ENCODE data around the gene CHRM2.

CHRM2 gene

DNA sequence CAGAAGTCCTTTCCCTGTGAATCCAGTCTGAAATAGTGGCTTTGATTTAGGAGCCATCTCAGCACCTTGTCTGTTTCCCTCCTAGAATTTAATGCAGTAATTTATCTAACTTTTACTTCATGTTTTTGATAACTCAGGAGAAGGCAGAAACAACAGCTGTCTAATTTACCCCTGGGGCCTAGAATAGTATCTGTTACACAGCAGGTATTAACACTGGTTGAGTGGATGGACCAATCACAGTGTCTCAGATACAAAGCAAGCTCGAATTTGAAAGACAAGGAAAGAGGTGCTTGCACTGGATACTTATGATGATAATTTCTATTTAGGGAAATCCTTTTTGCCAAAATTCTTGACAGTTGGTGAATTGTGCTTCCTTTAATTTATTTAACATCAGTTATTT, 23.4 kb downstream of the CHRM2 start:
- TF ChIP-seq, protein P1, sequence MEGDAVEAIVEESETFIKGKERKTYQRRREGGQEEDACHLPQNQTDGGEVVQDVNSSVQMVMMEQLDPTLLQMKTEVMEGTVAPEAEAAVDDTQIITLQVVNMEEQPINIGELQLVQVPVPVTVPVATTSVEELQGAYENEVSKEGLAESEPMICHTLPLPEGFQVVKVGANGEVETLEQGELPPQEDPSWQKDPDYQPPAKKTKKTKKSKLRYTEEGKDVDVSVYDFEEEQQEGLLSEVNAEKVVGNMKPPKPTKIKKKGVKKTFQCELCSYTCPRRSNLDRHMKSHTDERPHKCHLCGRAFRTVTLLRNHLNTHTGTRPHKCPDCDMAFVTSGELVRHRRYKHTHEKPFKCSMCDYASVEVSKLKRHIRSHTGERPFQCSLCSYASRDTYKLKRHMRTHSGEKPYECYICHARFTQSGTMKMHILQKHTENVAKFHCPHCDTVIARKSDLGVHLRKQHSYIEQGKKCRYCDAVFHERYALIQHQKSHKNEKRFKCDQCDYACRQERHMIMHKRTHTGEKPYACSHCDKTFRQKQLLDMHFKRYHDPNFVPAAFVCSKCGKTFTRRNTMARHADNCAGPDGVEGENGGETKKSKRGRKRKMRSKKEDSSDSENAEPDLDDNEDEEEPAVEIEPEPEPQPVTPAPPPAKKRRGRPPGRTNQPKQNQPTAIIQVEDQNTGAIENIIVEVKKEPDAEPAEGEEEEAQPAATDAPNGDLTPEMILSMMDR (IDR thresholded peaks at IDR 0.05; ENCODE audit: low read length, missing control alignments), result no peak
- H3K4me3 ChIP-seq (replicated peaks; ENCODE audit: low read depth, low read length), result no peak overlapping the region
- no peak for DNase-seq (ENCODE audit: low read depth)

DNA sequence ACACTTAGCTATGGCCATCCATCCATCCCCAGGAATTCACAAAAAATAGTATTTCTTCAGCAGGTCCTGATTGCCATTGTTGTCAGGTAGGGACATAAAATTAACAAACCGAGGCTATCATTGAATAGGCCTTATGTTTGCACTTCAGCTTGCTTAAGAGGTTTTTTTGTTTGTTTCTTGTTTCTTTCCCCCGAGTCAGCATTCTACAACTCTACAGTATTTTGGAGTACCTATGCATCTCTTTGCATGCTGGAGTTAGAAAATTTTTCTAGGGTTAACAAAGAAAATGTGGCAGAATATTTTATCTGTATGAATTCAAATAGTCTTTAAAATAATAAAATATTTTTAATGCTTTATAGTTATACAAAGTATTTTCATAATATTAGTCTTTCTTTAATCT, 26.3 kb downstream of the CHRM2 start:
- H3K4me3 ChIP-seq (replicated peaks; ENCODE audit: low read depth, low read length), result no peak overlapping the region
- TF ChIP-seq, protein P1 (IDR thresholded peaks at IDR 0.05; ENCODE audit: low read length, missing control alignments), result no peak
- no peak for DNase-seq (ENCODE audit: low read depth)

DNA sequence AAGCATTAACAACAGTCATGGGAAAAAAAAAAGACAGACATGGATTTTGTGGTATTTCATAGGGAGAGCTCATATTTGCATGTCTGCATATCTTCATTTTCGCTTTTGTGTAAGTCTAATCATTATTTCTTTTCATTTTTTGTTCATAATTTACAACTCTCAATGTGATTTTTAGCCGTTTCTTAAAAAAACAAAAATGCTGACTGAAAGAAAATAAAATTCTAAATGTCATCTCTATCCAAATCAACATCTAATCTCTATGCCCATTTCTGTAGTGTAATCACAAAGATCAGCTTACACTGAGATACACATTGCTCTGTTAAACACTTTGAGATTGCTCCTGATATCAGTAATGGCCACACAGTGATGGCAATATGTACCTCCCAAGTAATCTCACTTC, 29.2 kb downstream of the CHRM2 start:
- H3K4me3 ChIP-seq (replicated peaks; ENCODE audit: low read depth, low read length), result no peak overlapping the region
- TF ChIP-seq, protein P1 (IDR thresholded peaks at IDR 0.05; ENCODE audit: low read length, missing control alignments), result no peak
- no peak for DNase-seq (ENCODE audit: low read depth)

DNA sequence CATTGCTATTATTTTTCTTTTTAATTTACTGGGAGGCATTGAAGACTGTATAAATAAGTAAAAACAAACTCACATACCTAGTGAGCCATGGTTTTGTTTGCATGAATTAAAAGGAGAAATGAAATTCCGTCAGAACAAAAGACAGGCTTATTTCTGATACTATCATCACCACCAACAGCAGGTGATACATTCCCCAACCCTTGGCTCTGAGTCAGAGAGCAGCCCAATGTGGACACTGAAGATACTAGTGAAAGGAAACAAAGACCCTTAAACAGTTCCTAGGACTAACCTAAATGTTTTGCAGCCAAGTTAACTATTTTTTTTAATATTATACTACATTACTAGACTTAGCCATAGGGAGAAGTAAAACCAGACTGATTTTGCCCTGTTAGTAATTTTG, 31.6 kb downstream of the CHRM2 start:
- no peak overlapping the region for H3K4me3 ChIP-seq (replicated peaks; ENCODE audit: low read depth, low read length)
- no peak for DNase-seq (ENCODE audit: low read depth)
- TF ChIP-seq, protein P1 (IDR thresholded peaks at IDR 0.05; ENCODE audit: low read length, missing control alignments), result no peak

DNA sequence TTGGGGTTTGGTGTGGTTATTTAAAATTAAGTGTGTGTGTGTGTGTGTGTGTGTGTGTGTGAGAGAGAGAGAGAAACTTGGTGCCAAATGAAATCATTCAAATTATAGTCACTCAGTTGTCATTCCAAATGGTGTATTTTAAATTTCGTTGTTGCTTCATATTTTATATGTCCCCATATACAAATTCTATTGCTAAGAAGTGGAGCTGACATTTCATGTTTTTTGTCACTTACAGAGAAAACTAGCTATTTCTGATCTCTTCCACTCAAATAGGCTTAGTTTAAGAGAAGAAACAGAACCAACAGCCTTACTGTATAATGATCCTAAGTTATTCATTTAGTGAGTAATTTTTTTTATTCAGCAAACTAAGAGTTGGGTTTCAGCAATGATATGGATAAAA, 42.3 kb downstream of the CHRM2 start:
- H3K4me3 ChIP-seq (replicated peaks; ENCODE audit: low read depth, low read length), result no peak overlapping the region
- TF ChIP-seq, protein P1 (IDR thresholded peaks at IDR 0.05; ENCODE audit: low read length, missing control alignments), result no peak
- no peak for DNase-seq (ENCODE audit: low read depth)

DNA sequence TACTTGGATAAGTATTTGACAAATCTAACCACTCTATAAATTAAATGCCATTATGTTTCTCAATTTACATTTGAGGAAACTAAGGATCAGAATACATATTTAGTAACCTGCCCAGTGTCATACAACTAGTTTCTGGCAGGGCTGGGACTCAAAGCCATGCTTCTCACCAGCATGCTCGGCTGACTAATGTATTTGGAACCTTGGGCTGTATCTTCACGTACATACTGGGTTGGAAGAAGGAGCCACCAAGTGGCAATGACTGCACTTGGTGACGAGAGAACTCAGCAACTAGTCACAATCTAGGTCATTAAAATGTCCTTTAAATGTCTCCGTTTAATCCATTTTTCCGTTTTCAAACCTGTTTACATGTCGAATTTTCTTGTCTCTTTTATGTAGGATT, 42.9 kb downstream of the CHRM2 start:
- TF ChIP-seq, protein P1 (IDR thresholded peaks at IDR 0.05; ENCODE audit: low read length, missing control alignments), result no peak
- DNase-seq (ENCODE audit: low read depth), result no peak
- H3K4me3 ChIP-seq (replicated peaks; ENCODE audit: low read depth, low read length), result no peak overlapping the region

DNA sequence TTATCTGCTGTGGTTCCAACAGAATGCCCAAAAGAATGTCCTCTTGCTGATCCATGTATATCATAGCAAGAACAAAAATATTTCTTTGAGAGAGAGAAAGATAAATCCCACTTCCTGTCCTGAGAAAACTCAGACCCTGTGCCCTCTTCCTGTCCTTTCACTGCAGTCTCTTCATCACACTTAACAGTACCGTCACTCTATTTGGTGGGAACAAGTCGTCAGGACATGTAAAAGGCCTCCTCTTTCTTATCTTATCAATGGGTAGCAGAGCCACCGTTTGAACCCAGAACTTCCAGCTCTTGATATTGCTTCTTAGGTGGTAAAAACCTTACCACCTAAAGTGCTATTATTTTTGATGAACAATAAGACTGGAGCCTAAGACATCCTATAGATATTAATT, 43.9 kb downstream of the CHRM2 start:
- no peak for DNase-seq (ENCODE audit: low read depth)
- TF ChIP-seq, protein P1 (IDR thresholded peaks at IDR 0.05; ENCODE audit: low read length, missing control alignments), result no peak
- no peak overlapping the region for H3K4me3 ChIP-seq (replicated peaks; ENCODE audit: low read depth, low read length)
